H9 (cell line): ENCODE data around the gene FCSK. TPM values are rescaled to one million over a fixed set of nuclear protein-coding genes. Genes with fewer than 3 reads are reported as not detected.

Source experiments
- DNase-seq: peaks from one replicate; pipeline ENCODE4 v3.0.0-alpha.2; 2017
- H2AFZ ChIP-seq: one replicate; pipeline ENCODE4 v1.6.1; 2013; ENCODE audit warnings: mild to moderate bottlenecking, low read length, control low read depth, moderate library complexity
- H2AK5ac ChIP-seq: 2 replicates; pipeline ENCODE4 v1.6.1; 2013; ENCODE audit warnings: low read length, control low read depth, mixed read lengths; ENCODE audit not compliant: insufficient read length
- H2BK120ac ChIP-seq: one replicate; pipeline ENCODE4 v1.6.1; 2013; ENCODE audit warnings: low read depth, mild to moderate bottlenecking, low read length, control low read depth, inconsistent platforms; ENCODE audit not compliant: poor library complexity, severe bottlenecking
- H2BK12ac ChIP-seq: 2 replicates; pipeline ENCODE4 v1.6.1; 2013; ENCODE audit warnings: low read length, control low read depth, mixed read lengths, low read depth; ENCODE audit not compliant: insufficient read length
- H2BK15ac ChIP-seq: 2 replicates; pipeline ENCODE4 v1.6.1; 2013; ENCODE audit warnings: low read depth, low read length, control low read depth
- H2BK20ac ChIP-seq: one replicate; pipeline ENCODE4 v1.6.1; 2013; ENCODE audit warnings: low read depth, mild to moderate bottlenecking, low read length, control low read depth, inconsistent platforms; ENCODE audit not compliant: poor library complexity, severe bottlenecking
- H2BK5ac ChIP-seq: 2 replicates; pipeline ENCODE4 v1.6.1; 2013; ENCODE audit warnings: low read length, control low read depth, mixed read lengths; ENCODE audit not compliant: insufficient read length
- H3K14ac ChIP-seq: 2 replicates; pipeline ENCODE4 v1.6.1; 2013; ENCODE audit warnings: low read length, control low read depth; ENCODE audit not compliant: insufficient read depth
- H3K18ac ChIP-seq: 2 replicates; pipeline ENCODE4 v1.6.1; 2013; ENCODE audit warnings: low read depth, mild to moderate bottlenecking, mixed read lengths, low read length, control low read depth; ENCODE audit not compliant: insufficient read length
- H3K23ac ChIP-seq: 2 replicates; pipeline ENCODE4 v1.6.1; 2013; ENCODE audit warnings: low read length, control low read depth, mixed read lengths, low read depth; ENCODE audit not compliant: insufficient read length
- H3K23me2 ChIP-seq: 2 replicates; pipeline ENCODE4 v1.6.1; 2013; ENCODE audit warnings: low read depth, mild to moderate bottlenecking, mixed read lengths, low read length, control low read depth; ENCODE audit not compliant: insufficient read length, poor library complexity, severe bottlenecking
- H3K27ac ChIP-seq: 2 replicates; pipeline ENCODE4 v1.5.1; 2013; ENCODE audit warnings: low read length, control low read depth, mixed read lengths, low read depth; ENCODE audit not compliant: insufficient read length
- H3K27me3 ChIP-seq: 2 replicates; pipeline ENCODE4 v1.6.1; 2013; ENCODE audit warnings: low read length, control low read depth, inconsistent platforms; ENCODE audit not compliant: insufficient read depth
- H3K4ac ChIP-seq: 2 replicates; pipeline ENCODE4 v1.6.1; 2013; ENCODE audit warnings: low read depth, mild to moderate bottlenecking, control low read depth, inconsistent platforms, low read length, moderate library complexity
- H3K4me1 ChIP-seq: 2 replicates; pipeline ENCODE4 v1.6.1; 2013; ENCODE audit warnings: low read length, control low read depth, inconsistent platforms; ENCODE audit not compliant: insufficient read depth
- H3K4me2 ChIP-seq: 2 replicates; pipeline ENCODE4 v1.6.1; 2013; ENCODE audit warnings: low read length, control low read depth, mixed read lengths; ENCODE audit not compliant: insufficient read length, insufficient read depth
- H3K56ac ChIP-seq: 2 replicates; pipeline ENCODE4 v1.6.1; 2013; ENCODE audit warnings: low read depth, mild to moderate bottlenecking, mixed read lengths, low read length, control low read depth; ENCODE audit not compliant: insufficient read length
- H3K79me1 ChIP-seq: 2 replicates; pipeline ENCODE4 v1.6.1; 2013; ENCODE audit warnings: low read depth, mild to moderate bottlenecking, moderate library complexity, low read length, control low read depth, inconsistent platforms; ENCODE audit not compliant: insufficient read depth, poor library complexity, severe bottlenecking
- H3K79me2 ChIP-seq: 2 replicates; pipeline ENCODE4 v1.6.1; 2013; ENCODE audit warnings: low read length, control low read depth, inconsistent platforms; ENCODE audit not compliant: insufficient read depth
- H3K9ac ChIP-seq: 2 replicates; pipeline ENCODE4 v1.6.1; 2013; ENCODE audit warnings: low read length, control low read depth, mixed read lengths; ENCODE audit not compliant: insufficient read length; ENCODE audit errors: extremely low read depth
- H3K9me3 ChIP-seq: one replicate; pipeline ENCODE4 v1.6.1; 2013; ENCODE audit warnings: low read depth, low read length, inconsistent platforms; ENCODE audit not compliant: control insufficient read depth
- H3T11ph ChIP-seq: one replicate; pipeline ENCODE4 v1.6.1; 2013; ENCODE audit warnings: mild to moderate bottlenecking, low read length, control low read depth, inconsistent platforms
- H4K20me1 ChIP-seq: one replicate; pipeline ENCODE4 v1.6.1; 2013; ENCODE audit not compliant: control insufficient read depth, insufficient read length, insufficient read depth
- H4K5ac ChIP-seq: 2 replicates; pipeline ENCODE4 v1.6.1; 2013; ENCODE audit warnings: low read depth, mild to moderate bottlenecking, mixed read lengths, low read length, control low read depth; ENCODE audit not compliant: insufficient read length
- H4K8ac ChIP-seq: replicated peaks from 2 replicates; pipeline ENCODE4 v1.6.1; 2013; ENCODE audit warnings: low read length, control low read depth, mixed read lengths, low read depth; ENCODE audit not compliant: insufficient read length
- H4K91ac ChIP-seq: 2 replicates; pipeline ENCODE4 v1.6.1; 2013; ENCODE audit warnings: low read depth, mild to moderate bottlenecking, moderate library complexity, mixed read lengths, low read length, control low read depth; ENCODE audit not compliant: insufficient read length
- H3K27ac Mint-ChIP-seq, 3 experiments: 2 replicates in 2 of 3; 3 replicates in 1 of 3; pipeline ENCODE4 v1.8.0; 2020 to 2021; ENCODE audit warnings: mixed read lengths in 3 of 3, mild to moderate bottlenecking in 1 of 3, moderate library complexity in 1 of 3
- H3K27me3 Mint-ChIP-seq: 2 replicates; pipeline ENCODE4 v1.8.0; 2021; ENCODE audit warnings: low read depth, mild to moderate bottlenecking, moderate library complexity, mixed read lengths
- H3K36me3 Mint-ChIP-seq, 3 experiments: 2 replicates in 2 of 3; 3 replicates in 1 of 3; pipeline ENCODE4 v1.8.0; 2020 to 2021; ENCODE audit warnings: low read depth in 3 of 3, mixed read lengths in 3 of 3; ENCODE audit not compliant: insufficient read depth in 1 of 3
- H3K4me1 Mint-ChIP-seq, 2 experiments: 2 replicates each; pipeline ENCODE4 v1.8.0; 2020; ENCODE audit warnings: mixed read lengths in 2 of 2
- H3K4me3 Mint-ChIP-seq, 2 experiments: 2 replicates in 1 of 2; 3 replicates in 1 of 2; pipeline ENCODE4 v1.8.0; 2020 to 2021; ENCODE audit warnings: mild to moderate bottlenecking in 2 of 2, mixed read lengths in 2 of 2, moderate library complexity in 1 of 2
- H3K9me3 Mint-ChIP-seq, 2 experiments: 2 replicates in 1 of 2; 3 replicates in 1 of 2; pipeline ENCODE4 v1.8.0; 2020; ENCODE audit warnings: mild to moderate bottlenecking in 2 of 2, mixed read lengths in 2 of 2, moderate library complexity in 1 of 2
- CTCF ChIP-seq: fragments of 200-600 bp; sonication (generic); conservative IDR thresholded peaks from 3 replicates; pipeline ENCODE4 v1.8.0; 2021; ENCODE audit warnings: antibody characterized with exemption, mild to moderate bottlenecking
- WGBS: extraction: QIAGEN DNeasy Blood & Tissue Kit; methylation state at CpG from one replicate; pipeline ENCODE4 v1.1.7; 2013; ENCODE audit warnings: missing lambda C conversion rate, low lambda C conversion rate, mixed read lengths; ENCODE audit not compliant: insufficient read length; ENCODE audit errors: extremely low coverage; 5-methylcytosine and 5-hydroxymethylcytosine counted together
- total RNA-seq: library from RNA; stranded (reverse); gene quantifications from 2 replicates; pipeline ENCODE4 v1.2.1, GENCODE V29; 2021

Gene FCSK
- total RNA-seq, 1 experiment from 2014 or later: 6.5 TPM

DNA sequence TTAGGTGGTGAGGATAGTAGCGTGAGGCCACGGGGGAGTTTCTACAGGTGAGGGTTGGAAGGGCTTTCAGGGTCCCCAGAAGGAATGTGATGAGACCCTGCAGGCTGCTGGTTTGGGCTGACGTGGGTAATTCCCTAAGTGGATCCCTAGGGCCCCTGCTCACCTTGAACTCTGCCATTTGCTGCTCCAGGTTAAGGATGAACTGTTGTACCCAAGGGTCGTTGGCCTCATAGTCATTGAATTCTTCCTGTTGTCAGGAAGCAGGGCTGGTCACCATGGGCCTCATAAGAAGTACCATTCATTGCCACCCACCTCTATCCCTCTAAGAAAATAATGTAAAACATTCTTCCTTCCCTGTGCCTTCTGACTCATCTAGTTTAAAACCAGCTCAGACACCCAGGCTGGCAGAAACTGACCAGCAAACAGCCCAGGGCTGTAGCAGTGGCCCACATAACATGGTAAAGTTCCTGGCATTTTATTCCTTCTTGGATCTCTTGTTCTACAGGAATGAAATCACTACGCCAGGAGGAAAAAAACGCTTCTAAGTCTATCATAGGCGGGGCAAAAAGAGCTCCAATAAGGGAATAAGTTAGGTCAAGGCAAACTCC is 27.6 kb downstream of the FCSK start:
- peak overlapping the region in 1 of 3 experiments; percentile 68; a peak in 2 of 7 replicates for H3K27ac Mint-ChIP-seq
- H3K27me3 Mint-ChIP-seq: no peaks in the 10 kb centered on the region
- Histone ChIP-seq H4K8ac (no peak overlapping the region), H2AK5ac (no peak overlapping the region), H2AFZ (no peak overlapping the region), H3K4me1 (no peaks in the 10 kb centered on the region), H3K79me2 (no peaks in the 10 kb centered on the region), H4K91ac (no peak overlapping the region), H2BK12ac (no peak overlapping the region), H3K9me3 (no peaks in the 10 kb centered on the region), H3K14ac (no peak overlapping the region), H2BK5ac (no peak overlapping the region), H3K18ac (no peak overlapping the region), H2BK20ac (no peak overlapping the region), H3K4me2 (no peak overlapping the region), H3K56ac (no peak overlapping the region), H3K23ac (no peak overlapping the region), H4K5ac (no peak overlapping the region), H3K79me1 (no peaks in the 10 kb centered on the region), H4K20me1 (no peaks in the 10 kb centered on the region), H3K4ac (no peak overlapping the region), H3K23me2 (no peaks in the 10 kb centered on the region), H3T11ph (no peak overlapping the region), H3K9ac (no peak overlapping the region), H3K27ac (no peak overlapping the region), H2BK15ac (no peak overlapping the region), H2BK120ac (no peak overlapping the region), H3K27me3 (no peaks in the 10 kb centered on the region)
- H3K36me3 Mint-ChIP-seq: peaks cover 5 to 38% (median 33%) of the 10 kb centered on the region in 3 experiments; a peak in 6 of 7 replicates
- no peaks in the 10 kb centered on the region for H3K9me3 Mint-ChIP-seq
- no peak for DNase-seq
- no peak overlapping the region for H3K4me3 Mint-ChIP-seq
- WGBS: no CpG with 5 or more reads among the region's 7 CpGs
- TF ChIP-seq CTCF: no peak
- peaks cover 4 to 8% of the 10 kb centered on the region in 2 experiments; a peak in 3 of 4 replicates for H3K4me1 Mint-ChIP-seq
